Measurements from ENCODE around the gene GLP2R. TPM values are rescaled to one million over a fixed set of nuclear protein-coding genes. Genes with fewer than 3 reads are reported as not detected.

The GLP2R gene
- polyA plus RNA-seq, 1 donor from 2014 or later: not detected

GRCh38 chr17:9911089-9911488 lies 85.4 kb downstream of the GLP2R start:
- no peaks in the 10 kb centered on the region for H3F3A ChIP-seq (ENCODE audit: insufficient read depth, low read length, poor library complexity, severe bottlenecking)
- no peak overlapping the region for H3K4me2 ChIP-seq (ENCODE audit: low read length)
- H3K79me2 ChIP-seq (replicated peaks; ENCODE audit: insufficient read depth, low read length): no peaks in the 10 kb centered on the region
- H2AFZ ChIP-seq (ENCODE audit: low read depth, low read length): no peak overlapping the region
- H3K27ac ChIP-seq (ENCODE audit: low read length): no peak overlapping the region
- H3K9me2 ChIP-seq (ENCODE audit: insufficient read depth, low read length): no peaks in the 10 kb centered on the region
- H4K20me1 ChIP-seq (ENCODE audit: insufficient read depth): no peaks in the 10 kb centered on the region
- no peaks in the 10 kb centered on the region for H3K36me3 ChIP-seq (ENCODE audit: insufficient read depth, low read length)
- no peak overlapping the region for H3K9ac ChIP-seq (ENCODE audit: low read length)
- no peak for TF ChIP-seq EP300 (conservative IDR thresholded peaks at IDR 0.05; ENCODE audit: poor library complexity, severe bottlenecking)
- TF ChIP-seq RAD21 (conservative IDR thresholded peaks at IDR 0.05): no peak
- TF ChIP-seq TAF1 (IDR thresholded peaks at IDR 0.05; ENCODE audit: low read depth): no peak
- TF ChIP-seq CTCF (IDR thresholded peaks at IDR 0.05; ENCODE audit: poor library complexity, severe bottlenecking): no peak
- TF ChIP-seq MXI1 (conservative IDR thresholded peaks at IDR 0.05; ENCODE audit: poor library complexity, severe bottlenecking): no peak
- TF ChIP-seq POLR2AphosphoS5 (IDR thresholded peaks at IDR 0.05): no peak
- no peak for TF ChIP-seq SMC3 (conservative IDR thresholded peaks at IDR 0.05; ENCODE audit: poor library complexity)
- no peak for TF ChIP-seq REST (IDR thresholded peaks at IDR 0.05; ENCODE audit: borderline replicate concordance)
- TF ChIP-seq EZH2 (IDR thresholded peaks at IDR 0.05; ENCODE audit: borderline replicate concordance, insufficient read depth, low read length, poor library complexity, severe bottlenecking): no peak
- no peaks in the 10 kb centered on the region for H3K9me3 ChIP-seq (ENCODE audit: low read length)
- no peaks in the 10 kb centered on the region for H3K27me3 ChIP-seq (ENCODE audit: insufficient read depth, low read depth, low read length)
- H3K4me3 ChIP-seq (ENCODE audit: low read length): no peak overlapping the region

- no peak for TF ChIP-seq REST (IDR thresholded peaks at IDR 0.05; ENCODE audit: borderline replicate concordance)
- TF ChIP-seq MXI1 (conservative IDR thresholded peaks at IDR 0.05; ENCODE audit: poor library complexity, severe bottlenecking): no peak
- TF ChIP-seq SMC3 (conservative IDR thresholded peaks at IDR 0.05; ENCODE audit: poor library complexity): no peak
- no peak for TF ChIP-seq EZH2 (IDR thresholded peaks at IDR 0.05; ENCODE audit: borderline replicate concordance, insufficient read depth, low read length, poor library complexity, severe bottlenecking)
- no peak for TF ChIP-seq CTCF (IDR thresholded peaks at IDR 0.05; ENCODE audit: poor library complexity, severe bottlenecking)
- TF ChIP-seq RAD21 (conservative IDR thresholded peaks at IDR 0.05): no peak
- no peak for TF ChIP-seq POLR2AphosphoS5 (IDR thresholded peaks at IDR 0.05)
- no peak for TF ChIP-seq EP300 (conservative IDR thresholded peaks at IDR 0.05; ENCODE audit: poor library complexity, severe bottlenecking)
- Histone ChIP-seq H3K9ac (ENCODE audit: low read length) (no peak overlapping the region), H3K36me3 (ENCODE audit: insufficient read depth, low read length) (no peaks in the 10 kb centered on the region), H3K4me2 (ENCODE audit: low read length) (no peak overlapping the region), H4K20me1 (ENCODE audit: insufficient read depth) (no peaks in the 10 kb centered on the region), H3F3A (ENCODE audit: insufficient read depth, low read length, poor library complexity, severe bottlenecking) (no peaks in the 10 kb centered on the region), H3K79me2 (replicated peaks; ENCODE audit: insufficient read depth, low read length) (no peaks in the 10 kb centered on the region), H3K27ac (ENCODE audit: low read length) (no peak overlapping the region), H2AFZ (ENCODE audit: low read depth, low read length) (no peak overlapping the region), H3K27me3 (ENCODE audit: insufficient read depth, low read depth, low read length) (no peaks in the 10 kb centered on the region), H3K9me2 (ENCODE audit: insufficient read depth, low read length) (no peaks in the 10 kb centered on the region), H3K4me3 (ENCODE audit: low read length) (no peak overlapping the region), H3K9me3 (ENCODE audit: low read length) (no peaks in the 10 kb centered on the region)
Observed at GRCh38 chr17:9912121-9913099, 86.7 kb downstream of the GLP2R start.
